Measurements from ENCODE around the gene ZFAND3.
"Not testable (repeated sequence)": the region's sequence is repeated elsewhere in the genome, so short reads cannot be mapped to it uniquely, and the experiment has no call there.

ZFAND3 gene

DNA sequence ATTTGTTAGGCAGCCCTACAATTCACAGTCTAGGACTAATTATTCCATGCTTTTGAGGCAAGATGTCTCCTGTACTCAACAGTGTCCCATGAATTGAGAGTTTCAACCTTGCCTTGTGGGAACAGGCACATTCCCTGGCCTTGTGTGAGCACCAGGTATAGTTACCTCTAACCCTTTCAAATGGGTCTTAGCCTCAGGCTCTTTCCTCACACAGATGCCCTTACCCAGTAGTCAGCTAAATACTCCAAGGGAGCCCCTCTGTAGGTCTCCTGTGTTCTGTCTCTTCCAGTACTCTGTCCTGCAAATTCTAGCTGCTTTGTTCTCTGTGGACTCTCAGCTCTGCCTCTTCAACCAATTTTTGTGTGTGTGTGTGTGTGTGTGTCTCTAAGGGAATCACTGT is 135.3 kb downstream of the ZFAND3 start:
- no peak overlapping the region for H3K4me3 ChIP-seq (ENCODE audit: low read depth, low read length)
- H3K36me3 ChIP-seq (ENCODE audit: insufficient read depth, low read length) = no peaks in the 10 kb centered on the region
- H3K27me3 ChIP-seq (ENCODE audit: insufficient read depth, low read length) = no peaks in the 10 kb centered on the region
- peaks cover 85% of the 10 kb centered on the region for H3K79me2 ChIP-seq (ENCODE audit: control insufficient read depth, insufficient read depth, low read length, unreplicated experiment)
- H3K4me1 ChIP-seq (ENCODE audit: control insufficient read depth, insufficient read depth, low read length, unreplicated experiment) = peaks cover 4% of the 10 kb centered on the region
- H2AFZ ChIP-seq (ENCODE audit: low read length, unreplicated experiment) = no peak overlapping the region
- no peak overlapping the region for H3K27ac ChIP-seq (ENCODE audit: low read depth, low read length)

DNA sequence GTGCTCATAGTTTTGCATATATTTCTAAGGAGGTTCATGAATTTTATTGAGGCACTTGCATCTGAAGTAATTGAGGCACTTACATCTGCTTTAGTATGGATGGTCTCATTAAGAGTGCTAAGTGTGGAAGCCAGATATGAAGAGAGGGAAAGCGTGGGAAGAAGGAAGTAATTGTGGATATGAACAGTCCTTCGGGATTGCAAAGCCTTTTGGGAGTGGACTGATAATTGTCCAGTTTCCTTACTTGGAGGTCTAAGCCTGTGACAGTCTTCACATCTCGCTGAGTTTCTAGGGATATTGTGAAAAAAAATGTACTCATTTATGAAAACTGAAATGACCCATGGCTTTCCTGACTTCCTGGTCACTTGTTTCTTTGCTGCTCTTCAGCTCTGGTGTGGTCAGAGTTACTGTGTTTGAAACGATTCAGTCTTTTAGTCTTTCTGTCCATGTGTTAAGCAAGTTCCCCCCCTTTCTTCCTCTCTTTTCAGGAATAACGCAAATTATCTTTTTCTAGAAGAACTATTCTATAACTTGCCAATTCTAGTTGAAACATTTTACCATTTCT is 137.3 kb downstream of the ZFAND3 start:
- H3K79me2 ChIP-seq (ENCODE audit: control insufficient read depth, insufficient read depth, low read length, unreplicated experiment) = peaks cover 74% of the 10 kb centered on the region
- peaks cover 4% of the 10 kb centered on the region for H3K4me1 ChIP-seq (ENCODE audit: control insufficient read depth, insufficient read depth, low read length, unreplicated experiment)
- H3K27ac ChIP-seq (ENCODE audit: low read depth, low read length) = no peak overlapping the region
- no peaks in the 10 kb centered on the region for H3K27me3 ChIP-seq (ENCODE audit: insufficient read depth, low read length)
- H3K4me3 ChIP-seq (ENCODE audit: low read depth, low read length) = no peak overlapping the region
- no peak overlapping the region for H2AFZ ChIP-seq (ENCODE audit: low read length, unreplicated experiment)
- H3K36me3 ChIP-seq (ENCODE audit: insufficient read depth, low read length) = peaks cover 4% of the 10 kb centered on the region; the same call in 1 of the 2 replicates

DNA sequence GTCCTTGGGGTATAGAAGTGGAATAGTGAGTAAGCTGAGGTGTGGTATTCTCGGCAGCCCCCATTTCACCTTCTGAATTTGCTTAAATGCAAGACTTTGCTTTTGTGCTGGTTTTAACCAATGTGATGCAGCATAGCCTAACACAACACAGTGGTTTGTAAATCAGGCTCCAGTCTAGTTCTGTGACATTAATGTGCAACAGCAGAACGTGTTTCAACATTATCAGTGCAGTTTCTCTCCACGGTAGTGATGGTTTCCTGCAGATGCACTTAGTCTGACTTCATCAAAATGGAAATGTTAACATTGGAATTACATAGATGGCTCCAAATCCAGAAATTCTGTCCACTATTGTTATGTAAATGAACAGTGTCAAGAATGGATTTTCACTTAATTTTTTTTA is 139.5 kb downstream of the ZFAND3 start:
- H3K4me1 ChIP-seq (ENCODE audit: control insufficient read depth, insufficient read depth, low read length, unreplicated experiment) = no peaks in the 10 kb centered on the region
- H3K36me3 ChIP-seq (ENCODE audit: insufficient read depth, low read length) = peaks cover 10% of the 10 kb centered on the region; the same call in 1 of the 2 replicates
- no peak overlapping the region for H2AFZ ChIP-seq (ENCODE audit: low read length, unreplicated experiment)
- no peaks in the 10 kb centered on the region for H3K27me3 ChIP-seq (ENCODE audit: insufficient read depth, low read length)
- peaks cover 62% of the 10 kb centered on the region for H3K79me2 ChIP-seq (ENCODE audit: control insufficient read depth, insufficient read depth, low read length, unreplicated experiment)
- H3K4me3 ChIP-seq (ENCODE audit: low read depth, low read length) = no peak overlapping the region
- no peak overlapping the region for H3K27ac ChIP-seq (ENCODE audit: low read depth, low read length)

DNA sequence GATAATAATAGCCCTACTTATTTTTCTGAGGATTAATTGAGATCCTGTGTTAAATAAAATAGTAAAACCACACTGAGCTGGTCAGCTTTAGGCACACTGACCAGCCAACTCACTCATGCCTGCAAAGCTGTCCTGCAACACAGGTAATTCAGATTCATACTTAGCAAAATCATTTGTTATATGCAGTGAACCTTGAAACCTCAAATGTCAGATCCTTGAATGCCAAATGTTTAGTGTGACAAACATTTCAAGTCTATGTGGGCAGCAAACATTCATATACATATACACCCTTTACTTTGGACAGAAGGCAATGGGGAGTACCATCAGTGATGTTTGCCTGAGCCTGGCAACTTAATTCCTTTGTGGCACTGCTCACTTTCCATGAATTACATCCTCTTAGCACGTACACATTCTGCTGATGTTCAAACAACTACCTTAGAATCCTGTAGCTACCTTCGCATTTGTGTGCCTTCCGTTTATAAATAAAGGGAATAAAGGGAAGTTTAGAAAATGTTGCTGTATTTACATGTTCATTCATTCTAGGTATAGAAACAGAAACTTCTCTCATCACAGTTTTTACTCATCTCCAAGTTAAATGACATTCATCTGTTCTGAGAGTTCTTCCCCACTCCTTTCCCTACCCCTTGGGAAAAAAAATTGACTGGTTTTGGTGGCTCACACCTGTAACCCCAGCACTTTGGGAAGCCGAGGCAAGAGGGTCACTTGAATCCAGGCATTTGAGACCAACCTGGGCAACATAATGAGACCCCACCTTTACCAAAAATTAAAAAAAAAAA is 140.8 kb downstream of the ZFAND3 start:
- H3K27me3 ChIP-seq (ENCODE audit: insufficient read depth, low read length) = no peaks in the 10 kb centered on the region
- H3K79me2 ChIP-seq (ENCODE audit: control insufficient read depth, insufficient read depth, low read length, unreplicated experiment) = peaks cover 60% of the 10 kb centered on the region
- no peak overlapping the region for H3K4me3 ChIP-seq (ENCODE audit: low read depth, low read length)
- no peak overlapping the region for H3K27ac ChIP-seq (ENCODE audit: low read depth, low read length)
- peaks cover 10% of the 10 kb centered on the region; the same call in 1 of the 2 replicates for H3K36me3 ChIP-seq (ENCODE audit: insufficient read depth, low read length)
- H2AFZ ChIP-seq (ENCODE audit: low read length, unreplicated experiment) = no peak overlapping the region
- H3K4me1 ChIP-seq (ENCODE audit: control insufficient read depth, insufficient read depth, low read length, unreplicated experiment) = peaks cover under 1% of the 10 kb centered on the region

DNA sequence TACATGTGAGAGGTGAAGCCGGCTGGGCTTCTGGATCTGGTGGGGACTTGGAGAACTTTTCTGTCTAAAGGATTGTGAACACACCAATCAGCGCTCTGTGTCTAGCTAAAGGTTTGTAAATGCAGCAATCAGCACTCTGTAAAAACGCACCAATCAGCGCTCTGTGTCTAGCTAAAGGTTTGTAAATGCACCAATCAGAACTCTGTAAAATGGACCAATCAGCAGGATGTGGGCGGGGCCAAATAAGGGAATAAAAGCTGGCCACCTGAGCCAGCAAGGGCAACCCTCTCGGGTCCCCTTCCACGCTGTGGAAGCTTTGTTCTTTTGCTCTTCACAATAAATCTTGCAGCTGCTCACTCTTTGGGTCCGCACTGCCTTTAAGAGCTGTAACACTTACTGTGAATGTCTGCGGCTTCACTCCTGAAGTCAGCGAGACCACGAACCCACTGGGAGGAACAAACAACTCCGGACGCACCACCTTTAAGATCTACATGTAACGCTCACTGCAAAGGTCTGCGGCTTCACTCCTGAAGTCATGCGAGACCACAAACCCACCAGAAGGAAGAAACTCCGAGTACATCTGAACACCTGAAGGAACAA is 143.1 kb downstream of the ZFAND3 start:
- not testable (repeated sequence) for H3K4me3 ChIP-seq (ENCODE audit: low read depth, low read length); H3K27me3 ChIP-seq (ENCODE audit: insufficient read depth, low read length); H2AFZ ChIP-seq (ENCODE audit: low read length, unreplicated experiment); H3K27ac ChIP-seq (ENCODE audit: low read depth, low read length)
- Histone ChIP-seq H3K79me2 (ENCODE audit: control insufficient read depth, insufficient read depth, low read length, unreplicated experiment) (peaks cover 57% of the 10 kb centered on the region), H3K4me1 (ENCODE audit: control insufficient read depth, insufficient read depth, low read length, unreplicated experiment) (peaks cover 17% of the 10 kb centered on the region), H3K36me3 (ENCODE audit: insufficient read depth, low read length) (peaks cover 13% of the 10 kb centered on the region; the same call in 1 of the 2 replicates)

DNA sequence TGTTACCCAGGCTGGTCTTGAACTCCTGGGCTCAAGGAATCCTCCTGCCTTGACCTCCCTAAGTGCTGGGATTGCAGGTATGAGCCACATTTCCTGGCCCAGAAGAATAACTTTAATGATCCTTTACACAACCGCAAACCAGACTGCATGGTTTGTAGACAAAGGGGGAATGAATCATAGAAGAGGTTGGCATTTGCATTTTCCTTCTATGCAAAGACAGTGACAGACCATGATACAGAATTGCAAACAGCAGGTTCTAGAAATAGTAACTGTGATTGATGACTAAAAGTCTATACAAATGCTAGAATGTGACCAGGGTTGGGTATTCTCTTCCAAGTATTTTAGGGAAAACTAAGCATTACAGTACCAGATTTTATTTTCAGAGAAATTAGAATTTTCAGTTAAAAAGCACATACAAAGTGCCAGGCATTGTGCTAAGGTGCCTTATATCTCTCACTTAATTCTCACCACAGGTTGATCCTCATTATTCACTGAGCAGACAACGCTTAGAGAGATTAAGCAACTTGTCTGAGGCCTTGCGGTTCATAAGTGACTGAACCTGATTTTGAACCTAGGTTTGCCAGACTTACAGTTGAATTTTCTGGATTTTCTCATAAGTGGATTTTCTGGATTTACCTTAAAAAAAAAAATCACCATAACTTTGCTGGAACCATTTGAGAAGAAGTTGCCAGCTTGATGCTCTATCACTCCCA is 146.6 kb downstream of the ZFAND3 start:
- Histone ChIP-seq H3K27me3 (ENCODE audit: insufficient read depth, low read length) (no peaks in the 10 kb centered on the region), H3K27ac (ENCODE audit: low read depth, low read length) (0 out of 2 replicates have a peak overlapping the region, but pooled peaks have one; percentile 2), H3K79me2 (ENCODE audit: control insufficient read depth, insufficient read depth, low read length, unreplicated experiment) (peaks cover 73% of the 10 kb centered on the region), H2AFZ (ENCODE audit: low read length, unreplicated experiment) (no peak overlapping the region), H3K4me1 (ENCODE audit: control insufficient read depth, insufficient read depth, low read length, unreplicated experiment) (peaks cover 17% of the 10 kb centered on the region), H3K36me3 (ENCODE audit: insufficient read depth, low read length) (peaks cover 18% of the 10 kb centered on the region), H3K4me3 (ENCODE audit: low read depth, low read length) (no peak overlapping the region)

DNA sequence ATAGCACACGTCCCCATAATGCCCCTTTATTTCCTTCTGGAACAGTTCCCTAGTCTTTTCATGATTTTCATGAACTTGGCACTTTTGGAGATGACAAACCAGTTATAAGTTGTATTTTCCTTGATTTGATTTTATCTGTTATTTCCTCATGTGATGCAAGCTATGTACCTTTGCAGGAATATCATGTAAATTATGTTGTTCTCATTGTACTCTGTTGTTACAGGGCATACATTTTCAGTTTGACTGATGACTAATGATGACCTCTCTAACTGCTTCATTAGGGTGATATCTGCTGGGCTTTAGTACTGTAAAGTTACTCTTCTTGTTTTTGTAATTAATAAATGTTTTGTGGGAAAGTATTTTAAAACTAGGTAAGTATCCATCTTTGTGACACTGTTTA is 147.3 kb downstream of the ZFAND3 start:
- H3K79me2 ChIP-seq (ENCODE audit: control insufficient read depth, insufficient read depth, low read length, unreplicated experiment) = peaks cover 77% of the 10 kb centered on the region

DNA sequence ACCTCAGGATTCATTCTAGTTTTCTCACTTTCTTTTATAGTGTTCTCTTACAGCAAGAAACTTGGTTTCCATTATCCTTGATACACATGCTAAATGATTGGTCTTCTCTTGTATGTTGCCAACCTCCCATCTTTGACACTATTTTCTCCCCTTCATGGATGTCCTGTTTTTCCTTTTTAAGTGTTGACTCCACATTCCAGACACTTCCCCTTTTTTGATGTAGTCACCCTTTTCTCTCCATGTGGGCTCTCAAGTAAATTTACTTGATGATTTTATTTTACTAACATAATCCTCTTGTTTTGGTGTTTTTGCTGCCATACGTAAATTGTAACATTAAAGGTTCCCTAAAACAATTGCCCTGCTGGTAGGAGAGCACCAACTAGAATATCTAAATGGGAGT is 148.1 kb downstream of the ZFAND3 start:
- Histone ChIP-seq H3K4me1 (ENCODE audit: control insufficient read depth, insufficient read depth, low read length, unreplicated experiment) (peaks cover 17% of the 10 kb centered on the region), H3K79me2 (ENCODE audit: control insufficient read depth, insufficient read depth, low read length, unreplicated experiment) (peaks cover 81% of the 10 kb centered on the region), H2AFZ (ENCODE audit: low read length, unreplicated experiment) (no peak overlapping the region), H3K27ac (ENCODE audit: low read depth, low read length) (no peak overlapping the region), H3K27me3 (ENCODE audit: insufficient read depth, low read length) (no peaks in the 10 kb centered on the region), H3K36me3 (ENCODE audit: insufficient read depth, low read length) (peaks cover 8% of the 10 kb centered on the region; the same call in 1 of the 2 replicates), H3K4me3 (ENCODE audit: low read depth, low read length) (no peak overlapping the region)

More for the DNA sequence above, 147.3 kb downstream of the ZFAND3 start:
- Histone ChIP-seq H3K4me3 (ENCODE audit: low read depth, low read length) (no peak overlapping the region), H2AFZ (ENCODE audit: low read length, unreplicated experiment) (no peak overlapping the region), H3K27me3 (ENCODE audit: insufficient read depth, low read length) (no peaks in the 10 kb centered on the region), H3K4me1 (ENCODE audit: control insufficient read depth, insufficient read depth, low read length, unreplicated experiment) (peaks cover 17% of the 10 kb centered on the region), H3K27ac (ENCODE audit: low read depth, low read length) (0 out of 2 replicates have a peak overlapping the region, but pooled peaks have one; percentile 2), H3K36me3 (ENCODE audit: insufficient read depth, low read length) (peaks cover 14% of the 10 kb centered on the region)

DNA sequence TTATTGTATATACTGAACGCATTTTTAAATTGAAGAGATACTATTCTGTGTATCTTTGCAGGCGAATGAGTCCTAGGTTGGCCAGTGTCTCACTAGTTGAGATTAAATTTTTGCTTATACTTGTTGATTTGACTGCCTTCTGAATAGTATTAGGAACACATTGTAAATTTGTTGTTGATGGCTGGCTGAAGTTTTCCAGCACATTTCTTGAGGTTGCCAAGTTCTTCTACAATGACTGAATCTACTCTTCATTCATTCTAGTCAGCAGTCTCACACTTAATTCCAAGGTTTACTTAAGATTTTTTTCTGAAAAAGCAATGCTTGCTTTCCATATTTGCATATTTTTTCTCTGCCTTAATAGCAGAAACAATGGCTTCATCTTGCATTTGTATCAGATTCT is 151.7 kb downstream of the ZFAND3 start:
- Histone ChIP-seq H2AFZ (ENCODE audit: low read length, unreplicated experiment) (no peak overlapping the region), H3K27ac (ENCODE audit: low read depth, low read length) (no peak overlapping the region), H3K4me3 (ENCODE audit: low read depth, low read length) (no peak overlapping the region), H3K79me2 (ENCODE audit: control insufficient read depth, insufficient read depth, low read length, unreplicated experiment) (peaks cover 83% of the 10 kb centered on the region), H3K4me1 (ENCODE audit: control insufficient read depth, insufficient read depth, low read length, unreplicated experiment) (peaks cover 8% of the 10 kb centered on the region), H3K36me3 (ENCODE audit: insufficient read depth, low read length) (peaks cover 15% of the 10 kb centered on the region), H3K27me3 (ENCODE audit: insufficient read depth, low read length) (no peaks in the 10 kb centered on the region)

DNA sequence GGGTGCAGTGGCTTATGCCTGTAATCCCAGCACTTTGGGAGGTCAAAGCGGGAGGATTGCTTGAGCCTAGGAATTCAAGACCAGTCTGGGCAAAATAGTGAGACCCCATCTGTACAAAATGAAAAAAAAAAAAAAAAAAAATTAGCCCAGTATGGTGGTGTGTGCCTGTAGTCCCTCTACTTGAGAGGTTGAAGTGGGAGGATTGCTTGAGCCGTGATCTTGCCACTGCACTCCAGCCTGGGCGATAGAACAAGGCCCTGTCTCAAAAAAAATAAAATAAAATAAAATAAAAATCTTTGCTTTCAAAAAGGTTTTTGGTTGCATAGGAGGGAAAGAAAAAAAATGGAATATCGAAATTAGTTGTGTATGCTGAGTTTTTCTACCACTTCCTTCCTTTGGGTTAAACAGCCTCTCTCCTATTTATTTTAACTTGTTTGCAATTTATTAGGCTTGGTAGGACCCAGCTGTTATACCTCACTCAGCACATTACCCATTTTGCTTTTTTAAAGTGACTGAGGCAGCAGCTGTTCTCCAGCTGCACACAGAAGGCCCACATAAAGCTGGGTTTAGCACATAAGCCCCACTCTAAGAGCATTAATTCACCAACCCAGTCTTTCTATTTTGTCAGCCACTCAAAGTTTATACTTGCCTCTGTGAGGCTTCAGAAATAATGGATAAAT is 152.3 kb downstream of the ZFAND3 start:
- Histone ChIP-seq H3K4me1 (ENCODE audit: control insufficient read depth, insufficient read depth, low read length, unreplicated experiment) (peaks cover 2% of the 10 kb centered on the region), H2AFZ (ENCODE audit: low read length, unreplicated experiment) (no peak overlapping the region), H3K79me2 (ENCODE audit: control insufficient read depth, insufficient read depth, low read length, unreplicated experiment) (peaks cover 81% of the 10 kb centered on the region), H3K36me3 (ENCODE audit: insufficient read depth, low read length) (peaks cover 12% of the 10 kb centered on the region), H3K4me3 (ENCODE audit: low read depth, low read length) (no peak overlapping the region), H3K27ac (ENCODE audit: low read depth, low read length) (no peak overlapping the region), H3K27me3 (ENCODE audit: insufficient read depth, low read length) (no peaks in the 10 kb centered on the region)
